Transverse colon (tissue), 4 donors: ENCODE measurements around the gene ALPI. TPM values are rescaled to one million over a fixed set of nuclear protein-coding genes. Genes with fewer than 3 reads are reported as not detected.
"Not testable (repeated sequence)": the region's sequence is repeated elsewhere in the genome, so short reads cannot be mapped to it uniquely, and the experiment has no call there.

ENCODE experiments used
- DNase-seq: peaks from one replicate; pipeline ENCODE4 v3.0.0-alpha.2; 2019
- H3K27ac ChIP-seq, 4 donors: fragments of 200-600 bp; sonication (generic); 2 replicates each; pipeline ENCODE4 v1.5.1; 2016 to 2018; ENCODE audit warnings: inconsistent platforms in 4 of 4
- H3K27me3 ChIP-seq: fragments of 200-600 bp; sonication (generic); 2 replicates; pipeline ENCODE4 v1.5.1; 2017; ENCODE audit warnings: inconsistent platforms
- H3K36me3 ChIP-seq, 4 donors: fragments of 200-600 bp; sonication (generic); 2 replicates each; pipeline ENCODE4 v1.5.1; 2017 to 2019; ENCODE audit warnings: inconsistent platforms in 4 of 4
- H3K4me1 ChIP-seq, 4 donors: fragments of 200-600 bp; sonication (generic); 2 replicates each; pipeline ENCODE4 v1.5.1; 2017 to 2020; ENCODE audit warnings: inconsistent platforms in 4 of 4
- H3K4me3 ChIP-seq, 4 donors: fragments of 200-600 bp; sonication (generic); 1 replicate in 1 of 4; 2 replicates in 3 of 4; pipeline versions ENCODE4 v1.5.1 to v1.6.1; 2017 to 2019; ENCODE audit warnings: inconsistent platforms in 4 of 4
- H3K9me3 ChIP-seq, 2 donors: fragments of 200-600 bp; sonication (generic); 2 replicates each; pipeline ENCODE4 v1.5.1; 2017 to 2019; ENCODE audit warnings: inconsistent platforms in 2 of 2
- EP300 ChIP-seq: sonication (generic); formaldehyde crosslinking; IDR thresholded peaks from one replicate; pipeline ENCODE4 v1.6.1; 2017; ENCODE audit warnings: antibody characterized with exemption, low read depth
- POLR2A ChIP-seq: fragments of 450-650 bp; IDR thresholded peaks from one replicate; pipeline ENCODE4 v1.6.1; 2016; ENCODE audit warnings: antibody characterized with exemption, mild to moderate bottlenecking, moderate library complexity
- POLR2AphosphoS5 ChIP-seq, 3 donors: sonication (generic); formaldehyde crosslinking; IDR thresholded peaks; one replicate each; pipeline ENCODE4 v1.6.1; 2016; ENCODE audit warnings: antibody characterized with exemption in 3 of 3
- WGBS, 2 donors: methylation state at CpG; one replicate each; pipeline ENCODE4 v1.1.5; 2018; ENCODE audit warnings: low coverage in 1 of 2; 5-methylcytosine and 5-hydroxymethylcytosine counted together
- in situ Hi-C, 4 donors: fragments of 200-750 bp; cut with MboI; loops; one replicate each; pipeline versions ENCODE4 v1.15.0 to v1.15.1; 2017; ENCODE audit warnings: low sequenced_read_pairs in 3 of 4, low pct_ligation_motif_present in 1 of 4, low pct_unique_long_range_greater_than_20kb in 1 of 4
- intact Hi-C: fragments of 100-400 bp; cut with DNase I; formaldehyde crosslinking; loops from one replicate; pipeline ENCODE4 v1.15.1; 2023; ENCODE audit warnings: low total_unique reads
- total RNA-seq, 4 donors: library from RNA; depleted of rRNA; stranded (reverse); fragments of >200 nt; gene quantifications; one replicate each; pipeline ENCODE4 v1.1.0, GENCODE V29; 2016
- TF ChIP-seq, protein P1 (sequence below), 5 experiments: fragments of 200-600 bp in 3 of 5; fragments of 450-650 bp in 2 of 5; sonication (generic) in 3 of 5; IDR thresholded peaks; 1 replicate in 2 of 5; 2 replicates in 3 of 5; pipeline ENCODE4 v1.5.1; 2016 to 2017; ENCODE audit warnings: antibody characterized with exemption in 5 of 5, inconsistent platforms in 3 of 5, mild to moderate bottlenecking in 2 of 5, moderate library complexity in 1 of 5

ALPI gene
- total RNA-seq, 4 donors from 2014 or later, result 4.2 to 50.9 (median 25.9) TPM

DNA sequence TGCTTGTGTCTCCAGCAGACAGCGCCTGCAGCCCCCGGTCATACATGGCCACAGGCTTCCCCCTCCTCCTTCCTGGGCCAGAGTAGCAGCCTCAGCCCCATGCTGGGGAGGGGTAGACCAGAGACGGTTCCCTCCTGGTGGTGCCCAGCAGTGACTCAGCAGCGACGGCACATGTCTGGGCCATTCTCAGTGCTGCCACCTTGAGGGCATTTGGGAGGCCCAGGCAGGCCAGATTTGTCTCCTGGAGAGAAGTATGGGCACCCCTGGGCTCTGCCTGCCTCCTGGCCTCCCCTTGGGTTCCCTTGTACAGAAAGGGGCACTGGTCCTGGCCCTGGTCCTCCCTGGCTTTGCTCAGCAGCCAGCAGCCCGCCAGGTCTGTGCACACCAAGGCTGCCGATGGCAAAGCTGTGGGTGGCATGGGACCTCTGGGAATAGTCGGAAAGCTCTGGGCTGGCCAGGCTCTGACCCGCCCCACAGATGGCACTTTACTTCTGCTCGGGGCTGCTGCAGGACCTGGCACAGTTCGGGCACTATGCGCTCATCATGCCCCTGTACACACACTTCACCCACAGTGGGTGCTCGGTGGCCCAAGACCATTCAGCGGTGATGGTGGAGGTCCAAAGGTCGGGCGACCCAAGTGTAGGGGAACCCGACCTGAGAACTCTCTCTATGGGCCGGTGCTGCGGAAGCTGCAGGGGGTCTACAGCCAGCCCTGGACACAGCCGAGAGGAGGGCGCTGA is 11.4 kb upstream of the ALPI start:
- TF ChIP-seq, protein P1, sequence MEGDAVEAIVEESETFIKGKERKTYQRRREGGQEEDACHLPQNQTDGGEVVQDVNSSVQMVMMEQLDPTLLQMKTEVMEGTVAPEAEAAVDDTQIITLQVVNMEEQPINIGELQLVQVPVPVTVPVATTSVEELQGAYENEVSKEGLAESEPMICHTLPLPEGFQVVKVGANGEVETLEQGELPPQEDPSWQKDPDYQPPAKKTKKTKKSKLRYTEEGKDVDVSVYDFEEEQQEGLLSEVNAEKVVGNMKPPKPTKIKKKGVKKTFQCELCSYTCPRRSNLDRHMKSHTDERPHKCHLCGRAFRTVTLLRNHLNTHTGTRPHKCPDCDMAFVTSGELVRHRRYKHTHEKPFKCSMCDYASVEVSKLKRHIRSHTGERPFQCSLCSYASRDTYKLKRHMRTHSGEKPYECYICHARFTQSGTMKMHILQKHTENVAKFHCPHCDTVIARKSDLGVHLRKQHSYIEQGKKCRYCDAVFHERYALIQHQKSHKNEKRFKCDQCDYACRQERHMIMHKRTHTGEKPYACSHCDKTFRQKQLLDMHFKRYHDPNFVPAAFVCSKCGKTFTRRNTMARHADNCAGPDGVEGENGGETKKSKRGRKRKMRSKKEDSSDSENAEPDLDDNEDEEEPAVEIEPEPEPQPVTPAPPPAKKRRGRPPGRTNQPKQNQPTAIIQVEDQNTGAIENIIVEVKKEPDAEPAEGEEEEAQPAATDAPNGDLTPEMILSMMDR (IDR thresholded peaks at IDR 0.05), result peak; percentile 38 to 70 (median 53)
- no peak for TF ChIP-seq EP300
- Histone ChIP-seq H3K36me3 (no peaks in the 10 kb centered on the region), H3K4me3 (no peak overlapping the region), H3K4me1 (no peaks in the 10 kb centered on the region), H3K27me3 (no peaks in the 10 kb centered on the region), H3K9me3 (no peaks in the 10 kb centered on the region), H3K27ac (no peak overlapping the region)
- 81% methylated on average over 15 of the region's 21 CpGs; no CpG with 5 or more reads in 1 of the 2 donors for WGBS, 2 donors
- intact Hi-C loops, result loop anchor here (5.0 kb wide), 1 partner anchor 78 kb away; the partner anchor contains the start of gene PRSS56
- DNase-seq, result peak; percentile 60
- in situ Hi-C loops, result loop anchor here in 1 of 4 donors (25.0 kb wide), 1 partner anchor 532 kb away; no protein-coding TSS in a partner anchor

- in situ Hi-C loops, result loop anchor here in 1 of 4 donors (25.0 kb wide), 1 partner anchor 533 kb away; no protein-coding TSS in a partner anchor
- intact Hi-C loops, H3K27ac ChIP-seq, H3K4me1 ChIP-seq, H3K4me3 ChIP-seq, H3K27me3 ChIP-seq, H3K9me3 ChIP-seq, H3K36me3 ChIP-seq, DNase-seq: not testable (repeated sequence)
- 82% methylated on average over 25 of the region's 29 CpGs; no CpG with 5 or more reads in 1 of the 2 donors for WGBS, 2 donors
These were observed 10.6 kb upstream of the ALPI start for GRCh38 chr2:232445149-232445885.

- intact Hi-C loops, result not testable (repeated sequence)
These were observed 9.6 kb upstream of the ALPI start for GRCh38 chr2:232446266-232446777.

GRCh38 chr2:232447091-232447620 is 8.8 kb upstream of the ALPI start:
- no peak for TF ChIP-seq POLR2A
- TF ChIP-seq EP300, result no peak
- TF ChIP-seq POLR2AphosphoS5 (IDR thresholded peaks at IDR 0.05), result no peak
- TF ChIP-seq, protein P1 (IDR thresholded peaks at IDR 0.05), result no peak
- Histone ChIP-seq H3K36me3 (no peaks in the 10 kb centered on the region), H3K4me3 (no peak overlapping the region), H3K27ac (no peak overlapping the region), H3K27me3 (no peaks in the 10 kb centered on the region), H3K4me1 (no peaks in the 10 kb centered on the region), H3K9me3 (no peaks in the 10 kb centered on the region)
- no peak for DNase-seq
- 74% methylated on average over 9 of the region's 9 CpGs; no CpG with 5 or more reads in 1 of the 2 donors for WGBS, 2 donors
- intact Hi-C loops, result no loop called here
- in situ Hi-C loops, result loop anchor here in 1 of 4 donors (25.0 kb wide), 1 partner anchor 535 kb away; no protein-coding TSS in a partner anchor

More at GRCh38 chr2:232446266-232446777, 9.6 kb upstream of the ALPI start:
- TF ChIP-seq, protein P1 (IDR thresholded peaks at IDR 0.05), result peak; percentile 39 to 64 (median 54)
- H3K9me3 ChIP-seq, H3K4me3 ChIP-seq, H3K27ac ChIP-seq, H3K4me1 ChIP-seq, H3K36me3 ChIP-seq, H3K27me3 ChIP-seq, DNase-seq: not testable (repeated sequence)
- WGBS, 2 donors, result 72% methylated on average over 2 of the region's 9 CpGs; no CpG with 5 or more reads in 1 of the 2 donors
- in situ Hi-C loops, result loop anchor here in 1 of 4 donors (25.0 kb wide), 1 partner anchor 534 kb away; no protein-coding TSS in a partner anchor
